ENCODE measurements around the gene ANKRD13C. TPM values are rescaled to one million over a fixed set of nuclear protein-coding genes. Genes with fewer than 3 reads are reported as not detected.

ANKRD13C gene
- total RNA-seq, 1 experiment from 2014 or later = 14.8 TPM

DNA sequence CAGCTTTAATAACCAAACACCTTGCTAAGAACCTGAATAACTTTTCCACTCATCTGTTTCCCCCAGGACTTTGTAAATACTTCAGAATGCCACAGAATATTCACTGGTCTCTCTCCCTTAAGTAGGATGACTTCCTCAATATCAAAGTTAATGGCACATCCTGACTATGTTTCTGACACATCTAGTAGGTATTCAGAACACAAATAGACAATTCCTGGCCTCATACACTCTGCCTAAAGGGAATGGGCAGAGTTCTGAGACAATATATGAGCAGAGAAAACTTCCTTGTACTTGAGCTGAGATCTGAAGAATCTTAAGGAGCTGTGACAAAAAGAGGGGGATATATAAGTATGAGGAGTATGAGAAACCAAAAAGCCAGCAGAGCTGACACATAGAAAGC, 34.8 kb downstream of the ANKRD13C start:
- in situ Hi-C loops (cut with HindIII; ENCODE audit: low pct_unique_long_range_greater_than_20kb, low sequenced_read_pairs) = no loop called here
- DNase-seq (ENCODE audit: low read depth) = peak; percentile 76

DNA sequence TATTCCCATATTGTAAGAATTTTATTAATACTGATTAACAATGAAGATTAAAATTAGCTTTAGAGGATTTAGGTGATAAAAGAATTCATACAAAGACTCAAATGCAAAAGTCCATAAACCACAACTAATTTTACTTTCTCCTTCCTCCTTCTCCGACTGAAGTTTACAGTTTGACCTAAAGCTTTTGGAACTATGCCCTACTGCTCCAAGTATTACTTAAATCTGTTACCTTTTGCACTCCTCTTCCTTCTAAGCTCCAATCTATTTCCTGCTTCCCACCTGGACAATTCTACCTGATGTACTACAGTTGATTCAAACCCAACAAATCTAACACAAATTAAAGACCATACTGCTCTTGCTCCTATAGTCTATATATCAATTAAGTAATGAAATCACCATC, 36.3 kb downstream of the ANKRD13C start:
- DNase-seq (ENCODE audit: low read depth) = no peak
- in situ Hi-C loops (cut with HindIII; ENCODE audit: low pct_unique_long_range_greater_than_20kb, low sequenced_read_pairs) = no loop called here

DNA sequence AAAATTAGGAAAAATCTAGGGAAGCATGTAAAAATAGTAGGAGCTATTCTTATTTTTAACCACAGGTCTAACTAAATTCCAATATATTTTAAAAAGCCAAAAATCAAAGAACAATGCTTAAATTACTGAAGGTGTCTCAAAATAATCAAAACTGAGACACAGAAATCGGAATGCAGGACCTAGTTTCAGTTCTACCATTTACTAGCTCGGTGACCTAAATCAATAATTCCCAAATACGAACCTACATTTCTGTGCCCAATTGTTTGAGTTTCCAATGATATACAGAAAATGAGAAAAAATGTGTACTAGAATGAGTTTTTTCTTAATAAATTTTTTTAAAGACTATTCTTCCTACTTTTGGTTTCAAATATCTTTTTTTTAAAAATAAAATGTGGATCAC, 37.4 kb downstream of the ANKRD13C start:
- in situ Hi-C loops (cut with HindIII; ENCODE audit: low pct_unique_long_range_greater_than_20kb, low sequenced_read_pairs) = no loop called here
- no peak for DNase-seq (ENCODE audit: low read depth)

DNA sequence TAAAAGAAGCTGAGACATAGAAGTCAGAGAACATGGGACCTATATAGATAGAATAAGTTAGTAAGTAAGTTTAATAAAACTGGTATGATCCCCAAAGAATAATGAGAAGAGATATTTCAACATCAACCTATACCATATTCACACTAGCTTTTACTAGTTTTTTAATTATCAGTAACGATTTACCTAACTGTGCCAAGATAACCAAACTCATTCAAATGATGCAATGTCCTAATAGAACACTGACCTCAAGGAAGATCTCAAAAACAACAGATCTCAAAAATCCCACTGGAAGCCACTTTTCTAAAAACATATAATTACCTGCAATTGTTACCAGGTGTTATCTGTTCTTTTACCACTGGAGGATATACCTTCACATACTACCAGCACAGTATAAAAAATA, 38.7 kb downstream of the ANKRD13C start:
- in situ Hi-C loops (cut with HindIII; ENCODE audit: low pct_unique_long_range_greater_than_20kb, low sequenced_read_pairs) = no loop called here
- no peak for DNase-seq (ENCODE audit: low read depth)

DNA sequence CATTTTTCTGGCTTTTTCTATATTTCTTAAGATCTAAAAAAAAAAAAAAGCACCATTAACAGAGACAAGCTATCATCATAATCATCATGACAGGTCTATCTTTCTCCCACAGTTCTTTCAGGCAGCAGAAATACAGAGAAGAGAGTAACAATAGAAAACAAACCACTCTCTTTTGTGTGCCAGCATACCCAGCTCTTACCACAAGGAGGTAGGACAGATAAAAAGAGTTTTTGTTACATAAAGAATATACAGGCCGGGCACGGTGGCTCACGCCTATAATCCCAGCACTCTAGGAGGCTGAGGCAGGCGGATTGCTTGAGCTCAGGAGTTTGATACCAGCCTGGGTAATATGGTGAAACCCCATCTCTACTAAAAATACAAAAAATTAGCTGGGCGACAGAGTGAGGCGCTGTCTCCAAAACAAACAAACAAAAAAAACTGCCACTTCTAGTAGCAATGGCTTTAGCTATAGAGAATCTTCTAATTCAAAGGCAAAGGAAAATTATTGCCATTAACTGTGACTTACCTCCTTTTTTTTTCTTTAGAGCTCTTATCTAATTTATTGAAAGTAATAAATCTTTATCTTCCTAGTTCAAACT, 39.7 kb downstream of the ANKRD13C start:
- in situ Hi-C loops (cut with HindIII; ENCODE audit: low pct_unique_long_range_greater_than_20kb, low sequenced_read_pairs) = no loop called here

DNA sequence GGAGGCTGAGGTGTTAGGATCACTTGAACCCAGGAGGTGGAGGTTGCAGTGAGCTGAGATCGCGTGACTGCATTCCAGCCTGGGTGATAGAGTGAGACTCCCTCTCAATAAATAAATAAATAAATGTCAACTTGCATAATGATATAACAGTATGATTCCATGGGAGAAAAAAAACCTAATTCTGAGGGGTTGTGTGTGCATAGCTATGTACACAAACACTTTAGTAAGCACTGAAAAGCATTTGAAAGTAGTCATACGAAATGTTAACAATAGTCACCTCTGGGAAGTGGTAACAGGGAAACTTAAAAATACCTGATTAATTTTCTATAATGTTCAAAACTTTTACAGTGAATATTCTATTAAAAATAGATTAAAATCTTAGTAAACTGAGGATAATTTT, 43.2 kb downstream of the ANKRD13C start:
- no peak for DNase-seq (ENCODE audit: low read depth)
- in situ Hi-C loops (cut with HindIII; ENCODE audit: low pct_unique_long_range_greater_than_20kb, low sequenced_read_pairs) = no loop called here

More for the DNA sequence above, 39.7 kb downstream of the ANKRD13C start:
- DNase-seq (ENCODE audit: low read depth) = no peak

DNA sequence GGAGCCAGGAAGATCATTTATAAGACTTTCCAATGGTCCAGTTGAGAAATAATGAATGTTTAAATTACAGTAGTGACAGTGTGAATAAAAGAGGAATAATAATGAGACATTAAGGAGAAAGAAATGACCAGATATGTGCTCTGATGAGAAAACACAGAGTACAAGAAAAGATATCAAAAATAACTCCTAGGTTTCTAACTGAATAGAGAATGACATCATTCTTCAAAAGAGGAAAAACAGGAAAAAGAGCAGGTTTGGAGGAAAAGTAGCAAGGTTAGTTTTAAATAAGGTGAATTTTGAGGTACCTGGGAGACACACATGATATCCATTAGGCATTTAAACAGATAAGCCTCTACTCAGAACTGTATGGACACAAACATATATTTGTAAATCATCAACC, 55.0 kb downstream of the ANKRD13C start:
- no peak for DNase-seq (ENCODE audit: low read depth)
- in situ Hi-C loops (cut with HindIII; ENCODE audit: low pct_unique_long_range_greater_than_20kb, low sequenced_read_pairs) = no loop called here

DNA sequence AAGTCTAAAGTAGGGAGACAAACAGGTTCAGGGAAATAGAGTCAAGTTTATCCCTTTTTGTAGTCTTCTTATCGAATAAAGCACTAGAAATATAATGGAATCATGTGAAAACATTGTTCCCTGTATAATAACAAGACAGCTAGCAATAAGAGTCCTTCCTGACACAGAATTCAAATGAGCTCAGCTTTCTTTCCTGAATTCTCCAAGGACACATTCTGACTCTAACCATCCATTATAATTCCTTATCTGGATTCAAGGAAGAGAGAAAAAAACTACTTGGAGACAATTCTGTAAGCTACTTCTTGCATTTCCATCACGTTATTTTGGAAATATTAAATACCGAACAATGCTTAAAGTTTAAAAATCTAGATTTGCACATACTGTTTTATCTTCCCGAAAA, 58.8 kb downstream of the ANKRD13C start:
- no peak for DNase-seq (ENCODE audit: low read depth)
- in situ Hi-C loops (cut with HindIII; ENCODE audit: low pct_unique_long_range_greater_than_20kb, low sequenced_read_pairs) = no loop called here

DNA sequence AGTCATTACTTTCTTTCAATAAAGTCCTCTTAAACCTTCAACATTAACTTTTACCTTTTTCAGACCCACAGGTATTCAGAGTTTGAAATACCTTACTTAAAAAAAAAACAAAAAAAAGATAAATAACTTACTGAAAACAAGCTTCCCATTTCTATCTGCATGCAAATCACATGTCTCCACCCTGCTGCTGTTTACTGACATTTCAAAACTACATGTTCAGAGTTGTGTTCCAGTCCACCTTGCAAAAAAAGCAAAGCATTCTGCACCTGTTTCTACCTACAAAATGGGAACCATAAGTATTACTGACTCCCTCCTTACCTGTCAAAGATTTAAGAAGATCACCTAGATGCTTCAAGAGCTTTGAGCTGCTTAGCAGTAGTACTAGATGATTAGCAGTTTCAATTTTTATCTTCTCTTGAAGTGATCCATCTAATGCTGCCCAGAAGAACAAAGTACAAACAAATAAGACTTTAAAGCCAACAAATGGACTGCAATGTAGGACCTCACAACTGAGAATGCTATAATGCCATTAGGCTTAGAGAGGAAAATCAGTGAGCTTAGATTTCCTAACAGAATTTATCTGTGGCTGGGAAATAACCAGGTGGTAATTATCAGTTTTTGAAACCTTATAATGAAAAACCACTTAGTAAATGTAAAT, 61.2 kb downstream of the ANKRD13C start:
- no peak for DNase-seq (ENCODE audit: low read depth)
- in situ Hi-C loops (cut with HindIII; ENCODE audit: low pct_unique_long_range_greater_than_20kb, low sequenced_read_pairs) = no loop called here

DNA sequence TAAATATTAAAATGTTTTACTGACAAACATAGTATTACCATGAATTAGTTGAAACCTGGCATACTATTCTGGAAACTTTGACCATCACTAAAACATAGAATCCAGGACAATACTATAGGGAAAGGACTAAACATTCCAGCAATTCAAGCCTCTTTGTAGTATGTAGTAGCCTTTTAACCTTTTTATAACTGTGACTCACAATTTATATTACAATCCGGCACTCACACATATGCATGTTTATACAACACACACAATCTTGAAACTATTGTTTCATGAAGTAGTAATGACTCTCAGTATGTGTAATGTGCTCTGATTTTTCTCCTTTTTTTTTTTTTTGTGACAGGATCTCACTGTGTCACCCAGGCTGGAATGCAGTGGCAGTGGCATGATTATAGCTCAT, 64.3 kb downstream of the ANKRD13C start:
- in situ Hi-C loops (cut with HindIII; ENCODE audit: low pct_unique_long_range_greater_than_20kb, low sequenced_read_pairs) = no loop called here
- no peak for DNase-seq (ENCODE audit: low read depth)

DNA sequence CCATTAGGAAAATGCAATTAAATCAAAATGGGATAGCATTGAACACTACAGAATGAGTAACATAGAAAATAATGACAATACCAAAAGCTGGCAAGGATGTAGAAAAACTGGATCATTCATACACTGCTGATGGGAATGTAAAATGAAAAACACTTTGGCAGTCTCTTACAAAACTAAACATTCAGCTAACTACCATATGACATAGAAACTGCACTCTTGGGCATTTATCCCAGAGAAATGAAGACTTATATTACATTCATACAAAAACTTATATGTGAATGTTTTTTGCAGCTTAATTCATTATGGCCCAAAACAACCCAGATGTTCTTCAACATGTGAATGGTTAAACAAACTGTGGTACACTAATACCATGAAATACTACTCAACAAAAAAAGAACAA, 66.4 kb downstream of the ANKRD13C start:
- no peak for DNase-seq (ENCODE audit: low read depth)
- in situ Hi-C loops (cut with HindIII; ENCODE audit: low pct_unique_long_range_greater_than_20kb, low sequenced_read_pairs) = no loop called here

DNA sequence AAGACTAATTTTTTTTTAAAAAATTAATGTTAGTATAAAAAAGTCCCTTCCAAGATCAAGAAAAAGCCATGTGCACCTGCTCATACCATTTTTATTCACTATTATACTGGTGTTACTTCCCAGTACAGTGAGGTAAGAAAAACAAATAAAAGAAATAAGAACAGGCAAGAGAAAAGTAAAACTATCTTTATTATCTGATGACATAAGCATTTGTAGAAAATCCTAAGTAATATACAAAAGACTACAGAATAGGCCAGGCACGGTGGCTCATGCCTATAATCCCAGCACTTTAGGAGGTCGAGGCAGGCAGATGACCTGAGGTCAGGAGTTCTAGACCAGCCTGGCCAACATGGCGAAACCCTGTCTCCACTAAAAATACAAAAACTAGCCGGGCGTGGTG, 68.1 kb downstream of the ANKRD13C start:
- in situ Hi-C loops (cut with HindIII; ENCODE audit: low pct_unique_long_range_greater_than_20kb, low sequenced_read_pairs) = no loop called here
- DNase-seq (ENCODE audit: low read depth) = no peak

DNA sequence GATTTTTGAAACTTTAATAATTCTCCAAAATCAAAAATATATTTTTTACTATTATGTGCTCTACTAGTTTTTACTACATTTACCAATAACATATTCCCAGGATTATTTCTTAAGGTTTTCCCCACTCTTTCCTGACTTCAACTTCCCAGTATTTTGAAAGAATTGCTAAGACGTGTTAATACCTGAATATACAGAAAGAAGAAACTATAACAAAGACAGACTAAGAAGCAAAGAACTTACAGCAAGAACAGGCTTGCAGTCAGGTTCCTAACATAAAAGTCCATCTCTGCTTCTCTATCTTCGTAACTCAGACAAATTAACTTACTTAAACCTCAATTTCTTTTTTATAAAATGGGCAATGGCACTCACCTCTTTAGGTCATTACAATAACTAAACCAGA, 70.2 kb downstream of the ANKRD13C start:
- in situ Hi-C loops (cut with HindIII; ENCODE audit: low pct_unique_long_range_greater_than_20kb, low sequenced_read_pairs) = no loop called here
- no peak for DNase-seq (ENCODE audit: low read depth)

DNA sequence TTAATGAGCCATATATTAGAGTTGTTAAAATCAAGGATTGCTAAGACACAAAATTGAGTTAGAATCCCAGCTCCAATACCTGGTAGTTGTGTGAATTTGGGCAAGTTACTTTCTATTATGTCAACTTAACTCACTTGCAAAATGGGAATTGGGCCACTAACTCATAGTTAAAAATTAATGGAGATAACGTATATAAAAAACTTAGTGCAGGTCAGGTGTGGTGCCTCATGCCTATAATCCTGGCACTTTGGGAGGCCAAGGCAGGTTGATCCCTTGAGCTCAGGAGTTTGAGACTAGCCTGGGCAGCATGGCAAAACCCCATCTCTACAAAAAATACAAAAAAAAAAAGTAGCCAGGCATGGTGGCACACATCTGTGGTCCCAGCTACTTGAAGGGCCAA, 75.8 kb downstream of the ANKRD13C start:
- in situ Hi-C loops (cut with HindIII; ENCODE audit: low pct_unique_long_range_greater_than_20kb, low sequenced_read_pairs) = no loop called here
- no peak for DNase-seq (ENCODE audit: low read depth)

DNA sequence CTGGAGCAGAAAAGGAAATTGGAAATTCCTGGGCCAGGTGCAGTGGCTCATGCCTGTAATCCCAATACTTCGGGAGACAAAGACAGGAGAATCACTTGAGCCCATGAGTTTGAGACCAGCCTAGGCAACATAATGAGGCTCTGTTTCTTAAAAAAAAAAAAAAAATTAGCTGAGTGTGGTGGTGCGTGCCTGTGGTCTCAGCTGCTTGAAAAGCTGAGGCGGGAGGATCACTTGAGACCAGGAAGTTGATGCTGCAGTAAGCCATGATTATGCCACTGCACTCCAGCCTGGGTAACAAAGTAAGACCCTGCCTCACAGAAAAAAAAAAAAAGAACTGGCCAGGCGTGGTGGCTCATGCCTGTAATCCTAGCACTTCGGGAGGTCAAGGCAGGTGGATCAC, 76.6 kb downstream of the ANKRD13C start:
- in situ Hi-C loops (cut with HindIII; ENCODE audit: low pct_unique_long_range_greater_than_20kb, low sequenced_read_pairs) = no loop called here
- DNase-seq (ENCODE audit: low read depth) = no peak

DNA sequence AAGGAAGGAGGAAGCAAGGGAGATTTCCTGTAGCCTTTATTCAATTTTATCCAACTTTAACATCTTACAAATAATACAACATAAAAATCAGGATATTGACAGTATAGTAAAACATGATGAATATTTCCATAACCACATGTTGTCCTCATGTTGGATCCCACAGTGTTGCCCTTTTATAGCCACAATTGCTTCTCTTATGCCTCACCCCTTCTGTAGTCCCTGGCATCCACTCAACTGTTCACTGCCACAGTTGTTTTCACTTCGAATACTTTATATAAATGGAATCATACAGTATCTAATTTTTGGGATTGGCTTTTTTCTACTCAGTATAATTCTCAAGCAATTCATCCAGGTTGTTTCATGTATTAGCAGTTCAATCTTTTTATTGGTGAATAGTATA, 88.6 kb downstream of the ANKRD13C start:
- in situ Hi-C loops (cut with HindIII; ENCODE audit: low pct_unique_long_range_greater_than_20kb, low sequenced_read_pairs) = no loop called here
- no peak for DNase-seq (ENCODE audit: low read depth)

DNA sequence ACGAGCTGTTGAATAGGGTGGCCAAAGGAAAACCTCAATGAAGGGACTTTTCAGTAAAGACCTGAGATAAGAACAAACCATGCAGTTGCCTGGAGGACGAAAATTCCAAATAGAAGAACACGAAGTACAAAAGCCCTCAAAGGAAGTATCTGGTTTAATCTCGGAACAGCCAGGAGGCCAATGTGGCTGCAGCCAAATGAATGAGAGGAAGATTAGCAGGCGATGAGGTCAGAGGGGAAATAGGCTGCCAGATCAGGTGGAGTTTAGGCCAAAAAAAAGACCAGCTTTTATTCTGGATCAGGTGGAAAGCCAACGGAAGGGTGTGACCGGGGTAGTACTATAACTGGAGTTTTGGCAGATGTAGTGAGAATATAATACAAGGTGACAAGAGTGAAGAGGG, 89.7 kb downstream of the ANKRD13C start:
- in situ Hi-C loops (cut with HindIII; ENCODE audit: low pct_unique_long_range_greater_than_20kb, low sequenced_read_pairs) = no loop called here
- DNase-seq (ENCODE audit: low read depth) = no peak

DNA sequence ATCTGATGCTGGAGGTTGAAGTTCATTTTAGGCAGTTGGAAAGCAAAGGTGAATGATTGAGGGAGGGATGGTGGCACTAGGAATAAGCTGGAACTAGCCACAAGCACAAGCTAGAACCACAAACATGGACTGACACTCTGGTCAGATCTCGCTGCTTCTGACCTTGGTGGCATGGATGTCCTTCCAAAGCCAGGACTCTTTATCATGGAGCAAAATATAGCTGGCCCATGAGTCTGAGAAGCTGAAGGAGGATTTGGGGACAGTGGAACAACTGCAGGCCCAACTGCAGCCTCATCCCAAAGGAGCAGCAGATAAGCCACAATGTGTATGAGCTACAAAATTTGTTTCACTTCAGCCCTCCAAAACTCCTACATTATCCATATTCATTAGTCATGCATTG, 97.9 kb downstream of the ANKRD13C start:
- in situ Hi-C loops (cut with HindIII; ENCODE audit: low pct_unique_long_range_greater_than_20kb, low sequenced_read_pairs) = no loop called here
- no peak for DNase-seq (ENCODE audit: low read depth)

DNA sequence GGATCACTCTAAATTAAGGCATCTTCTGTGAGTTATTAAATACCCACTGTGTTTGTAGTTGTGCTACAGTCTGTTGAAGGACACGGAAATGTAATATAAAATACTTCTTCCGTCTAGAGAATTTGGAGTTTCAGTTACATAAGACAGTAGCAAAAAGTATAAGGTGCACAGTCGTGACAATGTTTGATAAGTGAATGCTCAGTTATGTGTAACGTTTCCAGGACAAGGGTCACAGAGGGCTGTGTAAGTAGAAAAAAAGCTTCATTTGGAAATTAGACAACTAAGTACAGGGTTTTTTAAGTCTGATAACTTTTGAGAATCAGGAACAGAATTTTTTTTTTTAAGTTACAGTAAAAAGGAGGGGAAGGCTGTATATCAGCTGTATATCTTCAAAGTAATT, 105.8 kb downstream of the ANKRD13C start:
- DNase-seq (ENCODE audit: low read depth) = no peak
- in situ Hi-C loops (cut with HindIII; ENCODE audit: low pct_unique_long_range_greater_than_20kb, low sequenced_read_pairs) = no loop called here

DNA sequence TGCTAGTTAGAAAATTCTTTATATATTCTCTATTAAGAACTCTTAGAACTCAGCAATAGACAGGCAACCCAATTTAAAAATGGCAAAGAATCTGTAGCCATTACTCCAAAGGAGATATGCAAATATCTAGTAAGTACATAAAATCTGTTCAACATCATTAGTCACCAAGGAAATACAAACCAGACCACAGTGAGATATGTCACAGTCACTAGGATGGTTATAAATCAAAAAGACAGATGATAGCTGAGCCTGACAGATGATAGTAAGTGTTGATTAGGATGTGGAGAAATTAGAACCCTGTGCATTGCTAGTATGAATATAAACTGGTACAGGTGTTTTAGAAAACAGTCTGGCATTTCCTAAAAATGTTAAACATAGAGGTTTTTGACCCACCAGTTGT, 106.8 kb downstream of the ANKRD13C start:
- no peak for DNase-seq (ENCODE audit: low read depth)
- in situ Hi-C loops (cut with HindIII; ENCODE audit: low pct_unique_long_range_greater_than_20kb, low sequenced_read_pairs) = no loop called here
